ENCODE results near the gene ACTR8. TPM values are rescaled to one million over a fixed set of nuclear protein-coding genes. Genes with fewer than 3 reads are reported as not detected.

Gene ACTR8
- total and polyA plus RNA-seq, 2 of the 13 experiments (the other 11 are each of a cell fraction or from before 2014, with no cell fraction given): 15.5 to 29.0 TPM

DNA sequence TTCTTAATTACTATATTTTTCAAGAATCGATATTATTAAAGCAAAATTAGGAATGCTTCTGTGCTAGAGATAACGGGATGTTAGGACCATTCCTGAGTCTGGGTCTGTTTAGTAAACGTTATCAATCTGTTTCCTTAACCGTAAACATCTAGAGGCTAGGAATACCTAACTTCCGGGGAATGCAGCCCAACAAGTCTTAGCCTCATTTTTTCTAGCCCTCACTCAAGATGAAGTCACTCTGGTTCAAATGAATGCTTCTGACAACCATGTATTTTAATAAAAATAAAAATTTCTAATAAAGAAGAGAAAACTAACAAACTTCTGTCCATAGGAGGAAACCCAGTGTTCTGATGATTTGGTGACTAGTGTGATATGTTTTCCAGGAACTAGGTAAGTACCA lies 20.8 kb upstream of the ACTR8 start (continued):
- no peak for TF ChIP-seq POGK (CRISPR knock-in tag; conservative IDR thresholded peaks at IDR 0.05)
- no peak for TF ChIP-seq ZNF569 (CRISPR knock-in tag; IDR thresholded peaks at IDR 0.05; ENCODE audit: borderline replicate concordance)
- TF ChIP-seq HOXA3 (CRISPR knock-in tag; IDR thresholded peaks at IDR 0.05): no peak
- TF ChIP-seq ZSCAN29 (CRISPR knock-in tag; conservative IDR thresholded peaks at IDR 0.05): no peak
- no peak for TF ChIP-seq HIVEP1 (CRISPR knock-in tag; IDR thresholded peaks at IDR 0.05)
- no peak for TF ChIP-seq NR2F1 (CRISPR knock-in tag; IDR thresholded peaks at IDR 0.05)
- no peak for TF ChIP-seq DR1 (CRISPR knock-in tag; IDR thresholded peaks at IDR 0.05)

DNA sequence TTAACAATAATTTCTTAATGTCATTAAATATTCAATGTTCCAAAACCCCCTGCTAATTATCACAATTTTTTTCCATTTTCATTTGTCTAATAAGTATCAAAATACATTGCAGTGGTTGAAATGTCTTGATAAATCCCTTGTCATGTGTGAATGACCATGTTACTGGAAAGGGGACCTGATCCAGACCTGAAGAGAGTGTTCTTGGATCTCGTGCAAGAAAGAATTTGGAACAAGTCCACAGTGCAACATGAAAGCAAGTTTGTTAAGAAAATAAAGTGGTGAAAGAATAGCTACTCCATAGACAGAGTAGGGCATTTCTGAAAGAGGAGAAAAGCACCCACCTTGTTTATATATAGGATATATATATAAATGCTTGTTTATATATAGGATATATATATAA lies 20.1 kb upstream of the ACTR8 start:
- Histone ChIP-seq H2AFZ (ENCODE audit: low read length) (no peak overlapping the region), H3K4me2 (ENCODE audit: low read depth, low read length) (no peak overlapping the region), H3K4me1 (ENCODE audit: insufficient read depth, low read length) (no peaks in the 10 kb centered on the region), H3K9me3 (ENCODE audit: low read length) (no peaks in the 10 kb centered on the region), H3K27ac (ENCODE audit: extremely low read length, insufficient read depth, low read length) (no peak overlapping the region), H3K36me3 (replicated peaks in 1 of 2; ENCODE audit: control insufficient read depth in 1 of 2, insufficient read depth in 2 of 2, low read length in 2 of 2) (no peaks in the 10 kb centered on the region), H4K20me1 (ENCODE audit: insufficient read depth, low read length) (no peaks in the 10 kb centered on the region), H3K27me3 (ENCODE audit: control insufficient read depth in 1 of 2, insufficient read depth in 2 of 2, low read length in 2 of 2) (peaks cover 2 to 4% of the 10 kb centered on the region in 2 experiments; a peak in 1 of 5 replicates), H3K79me2 (ENCODE audit: insufficient read depth, low read length) (no peaks in the 10 kb centered on the region), H3K4me3 (replicated peaks in 1 of 3; ENCODE audit: insufficient read depth in 1 of 3, low read depth in 2 of 3, low read length in 3 of 3) (no peak overlapping the region), H3K9ac (ENCODE audit: insufficient read depth, low read depth, low read length) (no peak overlapping the region)
- ATAC-seq (no peak), DNase-seq (ENCODE audit: low spot score) (no peak), FAIRE-seq (no peak)
- WGBS (ENCODE audit: low lambda C conversion rate): 0% methylated on average over 1 of the region's 1 CpG
- BruUV-seq (replicated peaks): no TSS peak
- ChIA-PET CTCF (ENCODE audit: low intra/inter-chr PET ratio, low total read pairs) (no interaction called here), POLR2A (no interaction called here)
- intact Hi-C loops (cut with micrococcal nuclease; ENCODE audit: unreplicated experiment) (no loop called here), in situ Hi-C loops (cut with HindIII; ENCODE audit: extremely low pct_ligation_motif_present, low pct_unique_long_range_greater_than_20kb) (no loop called here)
- TF ChIP-seq BRD4 (CRISPR knock-in tag; IDR thresholded peaks at IDR 0.05) (no peak), ISL2 (CRISPR knock-in tag; IDR thresholded peaks at IDR 0.05) (no peak), ZBTB8A (CRISPR knock-in tag; IDR thresholded peaks at IDR 0.05; ENCODE audit: borderline replicate concordance, low read depth) (no peak), PRDM10 (CRISPR knock-in tag; IDR thresholded peaks at IDR 0.05; ENCODE audit: low read depth) (no peak), ZNF781 (CRISPR knock-in tag; IDR thresholded peaks at IDR 0.05; ENCODE audit: borderline replicate concordance, not compliant biosample characterization) (no peak), MTA1 (CRISPR knock-in tag; IDR thresholded peaks at IDR 0.05; ENCODE audit: borderline replicate concordance) (no peak), ZKSCAN5 (CRISPR knock-in tag; IDR thresholded peaks at IDR 0.05) (no peak), RAD21 (CRISPR knock-in tag; IDR thresholded peaks at IDR 0.05) (no peak), ZNF607 (CRISPR knock-in tag; IDR thresholded peaks at IDR 0.05; ENCODE audit: borderline replicate concordance) (no peak), PHF8 (CRISPR knock-in tag; IDR thresholded peaks at IDR 0.05) (no peak), RARG (CRISPR knock-in tag; IDR thresholded peaks at IDR 0.05; ENCODE audit: low read depth) (no peak)

Measured in HepG2 (cell line).